ENCODE measurements around the gene SLC27A2.
A peak's percentile ranks its signal among the peaks of the same experiment; 100 is the strongest.
"Not testable (repeated sequence)": the region's sequence is repeated elsewhere in the genome, so short reads cannot be mapped to it uniquely, and the experiment has no call there.

SLC27A2 gene

DNA sequence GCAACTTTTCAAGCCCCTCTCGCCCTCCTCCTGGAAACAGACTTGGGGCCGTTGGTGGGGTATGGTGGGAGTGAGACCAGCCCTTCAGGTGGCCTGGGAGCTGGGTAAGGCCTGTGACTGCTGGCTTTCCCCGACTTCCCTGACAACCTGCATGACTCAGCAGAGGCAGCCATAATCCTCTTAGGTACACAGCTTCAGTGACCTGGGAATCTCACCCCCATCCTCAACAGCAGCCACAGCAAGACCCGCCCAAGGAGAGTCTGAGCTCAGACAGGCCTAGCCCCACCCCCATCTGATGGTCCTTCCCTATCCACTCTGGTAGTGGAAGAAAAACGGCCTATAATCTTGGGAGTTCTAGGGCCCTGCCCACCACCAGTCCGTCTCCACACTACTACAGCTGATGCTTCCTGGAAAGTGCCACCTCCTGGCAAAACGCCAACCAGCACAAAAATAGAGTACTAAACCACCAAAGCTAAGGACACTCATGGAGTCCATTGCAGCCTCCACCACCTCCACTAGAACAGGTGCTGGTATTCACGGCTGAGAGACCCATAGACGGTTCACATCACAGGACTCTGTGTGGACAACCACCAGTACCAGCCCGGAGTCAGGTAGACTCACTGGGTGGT lies 13.1 kb upstream of the SLC27A2 start:
- no peak overlapping the region for H3K27ac Mint-ChIP-seq
- H3K4me3 Mint-ChIP-seq = no peak overlapping the region
- peaks cover 5% of the 10 kb centered on the region for H3K9me3 Mint-ChIP-seq
- H3K4me1 Mint-ChIP-seq = no peaks in the 10 kb centered on the region
- CTCF ChIA-PET = interaction anchor here (0.6 kb wide), 1 partner anchor 857 kb away, joined by 3 read pairs; no protein-coding TSS in a partner anchor
- H3K36me3 Mint-ChIP-seq = no peaks in the 10 kb centered on the region
- peaks cover 6% of the 10 kb centered on the region for H3K27me3 Mint-ChIP-seq
- no peak for DNase-seq

DNA sequence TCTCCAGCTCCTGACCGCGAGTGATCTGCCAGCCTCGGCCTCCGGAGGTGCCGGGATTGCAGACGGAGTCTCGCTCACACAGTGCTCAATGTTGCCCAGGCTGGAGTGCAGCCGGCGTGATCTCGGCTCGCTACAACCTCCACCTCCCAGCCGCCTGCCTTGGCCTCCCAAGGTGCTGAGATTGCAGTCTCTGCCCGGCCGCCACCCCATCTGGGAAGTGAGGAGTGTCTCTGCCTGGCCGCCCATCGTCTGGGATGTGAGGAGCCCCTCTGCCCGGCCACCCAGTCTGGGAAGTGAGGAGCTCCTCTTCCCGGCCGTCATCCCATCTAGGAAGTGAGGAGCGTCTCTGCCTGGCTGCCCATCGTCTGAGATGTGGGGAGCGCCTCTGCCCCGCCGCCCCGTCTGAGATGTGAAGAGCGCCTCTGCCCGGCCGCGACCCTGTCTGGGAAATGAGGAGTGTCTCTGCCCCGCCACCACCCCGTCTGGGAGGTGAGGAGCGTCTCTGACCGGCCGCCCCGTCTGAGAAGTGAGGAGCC lies 9.6 kb upstream of the SLC27A2 start:
- H3K36me3 Mint-ChIP-seq, H3K9me3 Mint-ChIP-seq, H3K4me3 Mint-ChIP-seq, H3K27ac Mint-ChIP-seq, CTCF ChIA-PET, H3K4me1 Mint-ChIP-seq, DNase-seq: not testable (repeated sequence)
- peaks cover 11% of the 10 kb centered on the region for H3K27me3 Mint-ChIP-seq

DNA sequence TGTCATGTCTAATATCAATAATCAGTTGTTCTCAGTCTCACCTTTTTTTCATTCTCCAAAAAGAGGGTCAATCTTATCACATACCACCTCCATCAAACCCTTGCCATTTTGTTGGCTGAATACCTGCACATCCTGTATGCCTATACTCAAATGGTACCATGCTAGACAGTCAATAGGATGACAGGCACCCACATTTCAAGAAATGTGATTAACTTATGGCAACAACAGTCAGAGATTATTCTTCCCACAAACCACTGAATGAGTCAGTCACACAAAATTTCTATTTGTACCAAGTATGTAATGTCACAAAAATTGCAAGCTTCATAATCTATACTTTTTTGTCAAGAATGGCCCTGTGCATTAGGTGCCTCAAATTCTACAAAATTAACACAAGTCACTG lies 5.1 kb upstream of the SLC27A2 start:
- Mint-ChIP-seq H3K27ac (no peak overlapping the region), H3K4me3 (no peak overlapping the region), H3K9me3 (peaks cover under 1% of the 10 kb centered on the region), H3K36me3 (no peaks in the 10 kb centered on the region), H3K4me1 (peaks cover 6% of the 10 kb centered on the region), H3K27me3 (peaks cover 18% of the 10 kb centered on the region)
- CTCF ChIA-PET = no interaction called here
- no peak for DNase-seq

DNA sequence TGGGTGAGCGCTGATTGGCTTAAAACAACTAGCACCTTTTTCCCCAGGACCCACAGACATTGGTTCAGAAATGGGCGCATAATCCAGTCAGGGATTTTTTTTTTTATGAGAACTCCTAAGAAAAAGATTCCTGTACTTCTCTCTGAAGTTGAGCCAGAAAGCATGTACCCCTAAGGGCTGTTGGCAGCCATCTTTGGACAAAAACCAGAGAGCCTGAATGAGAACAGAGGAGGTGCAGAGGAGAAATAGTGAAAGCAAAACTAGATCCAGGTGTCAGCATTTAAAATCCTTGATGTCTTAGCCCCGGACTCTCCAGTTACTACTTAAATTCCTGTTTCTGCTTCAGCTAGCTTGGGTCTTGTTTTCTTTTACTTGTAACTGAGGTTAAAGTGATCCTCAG lies 1.9 kb upstream of the SLC27A2 start:
- Mint-ChIP-seq H3K9me3 (no peaks in the 10 kb centered on the region), H3K4me1 (peaks cover 26% of the 10 kb centered on the region), H3K36me3 (no peaks in the 10 kb centered on the region), H3K27ac (no peak overlapping the region), H3K27me3 (peaks cover 20% of the 10 kb centered on the region), H3K4me3 (no peak overlapping the region)
- DNase-seq = no peak
- CTCF ChIA-PET = interaction anchor here (0.9 to 4.5 kb wide), 7 partner anchors 35 to 135 kb away, joined by 3 to 43 read pairs (median 3); partner anchors contain the start of gene ATP8B4

DNA sequence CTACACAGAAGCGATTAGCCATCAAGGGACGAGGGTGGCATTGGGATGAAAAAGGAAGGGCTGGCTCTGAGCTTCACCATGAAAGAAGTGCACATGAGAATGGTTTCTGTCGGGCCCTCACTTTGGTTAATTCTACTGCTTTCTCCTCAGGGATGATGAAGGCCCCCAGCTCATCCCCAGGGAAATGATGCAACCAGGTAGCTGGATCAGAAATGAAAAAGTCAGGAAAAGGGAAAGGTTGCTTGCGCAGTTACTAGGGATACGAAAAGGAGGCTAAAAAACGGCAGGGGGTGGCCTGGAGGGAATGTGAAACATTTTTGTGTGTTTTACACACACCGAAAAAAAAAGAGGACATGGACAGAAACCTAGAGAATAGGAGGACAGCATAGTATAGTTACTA lies 1.4 kb upstream of the SLC27A2 start:
- no peaks in the 10 kb centered on the region for H3K9me3 Mint-ChIP-seq
- no peak for DNase-seq
- peaks cover 26% of the 10 kb centered on the region for H3K4me1 Mint-ChIP-seq
- H3K36me3 Mint-ChIP-seq = no peaks in the 10 kb centered on the region
- CTCF ChIA-PET = interaction anchor here (0.6 to 4.5 kb wide), 9 partner anchors 29 to 304 kb away, joined by 3 to 43 read pairs (median 3); partner anchors contain the start of gene ATP8B4
- H3K4me3 Mint-ChIP-seq = no peak overlapping the region
- H3K27ac Mint-ChIP-seq = no peak overlapping the region
- peaks cover 20% of the 10 kb centered on the region for H3K27me3 Mint-ChIP-seq

DNA sequence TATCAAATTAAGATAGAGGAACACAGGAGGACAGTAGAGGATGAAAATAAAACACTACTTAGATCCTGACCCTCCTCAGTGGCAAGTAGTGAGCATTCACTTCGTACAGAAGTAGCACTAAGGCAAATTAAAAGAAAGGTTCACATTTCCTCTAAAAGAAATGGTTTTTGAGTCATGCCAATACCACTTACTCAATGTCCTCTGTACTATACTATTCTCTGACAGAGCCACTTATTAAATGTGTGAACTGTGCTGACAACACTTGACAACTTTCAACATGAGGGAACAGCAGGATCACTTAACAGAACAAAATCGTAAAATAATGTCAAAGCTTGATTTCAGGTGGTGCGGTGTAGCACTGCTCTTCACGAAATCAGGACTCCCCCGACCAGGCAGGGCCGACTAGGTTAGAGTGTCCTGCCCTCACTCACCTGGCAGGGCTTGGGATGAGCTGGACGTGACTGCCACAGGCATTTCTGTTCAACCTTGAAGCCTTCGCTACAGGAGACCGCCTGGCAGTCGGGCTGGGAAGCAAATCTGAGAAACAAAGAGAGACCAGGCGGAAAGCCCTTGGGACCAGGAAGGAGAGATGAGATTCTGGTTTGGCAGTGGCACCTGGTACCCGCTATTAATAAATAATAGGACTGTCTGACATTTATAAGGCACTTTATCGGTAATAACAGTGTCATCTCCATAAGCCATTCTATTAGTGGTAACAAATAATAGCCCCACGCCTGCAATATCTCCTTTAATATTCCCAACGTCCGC lies 611 bp upstream of the SLC27A2 start:
- peaks cover 26% of the 10 kb centered on the region for H3K4me1 Mint-ChIP-seq
- peak overlapping the region; percentile 92 for H3K4me3 Mint-ChIP-seq
- CTCF ChIA-PET = interaction anchor here (0.6 to 4.5 kb wide), 13 partner anchors 30 to 305 kb away, joined by 3 to 43 read pairs (median 4); no protein-coding TSS in a partner anchor
- H3K9me3 Mint-ChIP-seq = no peaks in the 10 kb centered on the region
- H3K27me3 Mint-ChIP-seq = peaks cover 20% of the 10 kb centered on the region
- H3K36me3 Mint-ChIP-seq = no peaks in the 10 kb centered on the region
- no peak overlapping the region for H3K27ac Mint-ChIP-seq
- DNase-seq = no peak

DNA sequence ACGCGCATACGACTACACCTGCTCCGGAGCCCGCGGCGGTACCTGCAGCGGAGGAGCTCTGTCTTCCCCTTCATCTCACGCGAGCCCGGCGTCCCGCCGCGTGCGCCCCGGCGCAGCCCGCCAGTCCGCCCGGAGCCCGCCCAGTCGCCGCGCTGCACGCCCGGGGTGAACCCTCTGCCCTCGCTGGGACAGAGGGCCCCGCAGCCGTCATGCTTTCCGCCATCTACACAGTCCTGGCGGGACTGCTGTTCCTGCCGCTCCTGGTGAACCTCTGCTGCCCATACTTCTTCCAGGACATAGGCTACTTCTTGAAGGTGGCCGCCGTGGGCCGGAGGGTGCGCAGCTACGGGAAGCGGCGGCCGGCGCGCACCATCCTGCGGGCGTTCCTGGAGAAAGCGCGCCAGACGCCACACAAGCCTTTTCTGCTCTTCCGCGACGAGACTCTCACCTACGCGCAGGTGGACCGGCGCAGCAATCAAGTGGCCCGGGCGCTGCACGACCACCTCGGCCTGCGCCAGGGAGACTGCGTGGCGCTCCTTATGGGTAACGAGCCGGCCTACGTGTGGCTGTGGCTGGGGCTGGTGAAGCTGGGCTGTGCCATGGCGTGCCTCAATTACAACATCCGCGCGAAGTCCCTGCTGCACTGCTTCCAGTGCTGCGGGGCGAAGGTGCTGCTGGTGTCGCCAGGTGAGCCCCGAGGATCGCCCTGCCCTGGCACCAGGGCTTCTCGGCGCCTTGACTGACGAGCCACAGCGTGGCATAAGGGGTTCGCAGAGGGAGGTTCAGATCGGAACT lies 420 bp downstream of the SLC27A2 start:
- Mint-ChIP-seq H3K9me3 (no peaks in the 10 kb centered on the region), H3K4me1 (peaks cover 26% of the 10 kb centered on the region), H3K27me3 (peaks cover 20% of the 10 kb centered on the region), H3K36me3 (no peaks in the 10 kb centered on the region), H3K27ac (peak overlapping the region; percentile 83), H3K4me3 (peak overlapping the region; percentile 92)
- CTCF ChIA-PET = interaction anchor here (0.6 to 4.5 kb wide), 13 partner anchors 37 to 173 kb away, joined by 3 to 43 read pairs (median 6); partner anchors contain the start of gene GABPB1
- DNase-seq = peak; percentile 72

DNA sequence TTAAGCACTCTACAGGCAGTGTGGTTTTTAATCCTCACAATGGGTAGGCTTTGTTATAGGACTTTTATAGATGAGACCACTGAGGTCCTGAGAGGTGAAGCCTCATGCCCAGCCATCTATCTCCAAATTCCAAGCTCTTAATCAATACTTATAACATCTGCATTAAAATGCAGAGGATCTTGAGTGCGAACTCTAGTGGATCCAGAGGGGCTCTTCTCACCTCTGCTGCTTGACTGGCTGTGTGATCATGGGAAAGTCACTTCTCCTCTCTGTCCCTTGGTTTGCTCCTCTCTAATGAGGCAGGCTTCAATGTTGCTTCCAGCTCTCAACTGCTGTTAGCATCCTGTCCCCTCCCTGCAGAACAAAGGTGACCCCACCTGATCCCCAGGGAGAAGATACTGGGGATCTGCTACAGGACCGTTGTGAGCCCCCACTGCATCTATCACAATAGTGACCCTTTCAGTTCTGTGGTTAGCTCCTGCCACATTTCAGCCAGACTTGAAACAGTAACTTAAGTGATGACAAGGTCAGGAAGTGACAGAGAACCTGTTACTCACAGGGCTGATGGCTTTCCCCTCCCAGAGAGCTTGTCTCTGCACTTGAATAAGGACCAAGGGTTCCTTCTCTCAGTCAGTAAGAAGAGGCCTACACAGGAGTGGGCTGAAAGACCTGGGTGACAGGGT lies 1.3 kb downstream of the SLC27A2 start:
- peaks cover 14% of the 10 kb centered on the region for H3K27me3 Mint-ChIP-seq
- H3K27ac Mint-ChIP-seq = peak overlapping the region; percentile 83
- CTCF ChIA-PET = interaction anchor here (0.6 to 4.5 kb wide), 16 partner anchors 9 to 172 kb away, joined by 3 to 43 read pairs (median 5); partner anchors contain the start of gene GABPB1
- peaks cover 26% of the 10 kb centered on the region for H3K4me1 Mint-ChIP-seq
- H3K9me3 Mint-ChIP-seq = no peaks in the 10 kb centered on the region
- DNase-seq = peak; percentile 27
- peak overlapping the region; percentile 92 for H3K4me3 Mint-ChIP-seq
- peaks cover 1% of the 10 kb centered on the region for H3K36me3 Mint-ChIP-seq

DNA sequence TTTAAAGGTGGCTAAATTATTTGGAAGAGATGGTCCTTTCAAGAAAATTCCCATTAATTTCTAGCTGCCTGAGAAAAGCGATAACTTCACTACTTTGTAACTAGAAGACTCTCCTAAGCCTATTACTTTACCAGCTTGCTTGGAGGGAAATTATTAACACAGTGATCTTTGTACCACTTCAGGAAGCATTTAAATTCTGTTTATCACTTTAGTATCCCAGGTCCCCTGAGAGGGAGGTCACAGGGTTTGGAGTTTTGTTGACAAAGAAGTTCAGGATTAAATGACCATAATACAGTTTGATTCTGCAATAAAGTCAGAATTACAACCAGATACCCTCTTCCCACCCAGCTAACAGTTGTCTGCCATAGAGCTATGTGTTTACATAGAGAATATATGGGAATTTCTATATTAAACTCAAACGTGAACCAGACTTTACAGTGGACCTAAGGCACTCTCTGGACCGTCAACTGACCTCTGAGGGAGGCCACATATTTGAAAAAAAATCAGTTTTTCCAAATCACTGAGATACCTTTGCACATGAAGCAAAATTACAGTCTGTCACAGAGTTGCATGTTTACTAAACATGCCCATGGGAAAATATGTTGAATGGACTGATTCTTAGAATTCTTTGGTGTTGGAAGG lies 3.0 kb downstream of the SLC27A2 start:
- Mint-ChIP-seq H3K27me3 (peaks cover 14% of the 10 kb centered on the region), H3K4me3 (no peak overlapping the region), H3K9me3 (no peaks in the 10 kb centered on the region), H3K4me1 (peaks cover 26% of the 10 kb centered on the region), H3K36me3 (peaks cover 1% of the 10 kb centered on the region), H3K27ac (no peak overlapping the region)
- CTCF ChIA-PET = interaction anchor here (0.6 to 3.7 kb wide), 7 partner anchors 10 to 131 kb away, joined by 3 to 23 read pairs (median 4); no protein-coding TSS in a partner anchor
- DNase-seq = no peak

DNA sequence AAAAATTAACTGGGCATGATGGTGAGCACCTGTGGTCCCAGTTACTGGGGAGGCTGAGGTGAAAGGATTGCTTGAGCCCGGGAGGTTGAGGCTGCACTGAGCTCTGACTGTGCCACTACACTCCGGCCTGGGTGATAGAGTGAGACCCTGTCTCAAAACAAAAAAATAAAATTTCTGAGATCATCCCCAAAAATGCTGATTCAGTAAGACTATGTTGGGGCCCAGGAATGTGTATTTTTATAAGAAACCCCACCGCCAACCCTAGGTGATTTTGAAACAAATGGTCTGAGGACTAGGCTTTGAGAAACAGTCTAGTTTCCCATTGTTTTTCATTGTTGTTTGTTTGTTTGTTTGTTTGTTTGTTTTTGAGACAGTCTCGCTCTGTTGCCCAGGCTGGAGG lies 4.1 kb downstream of the SLC27A2 start:
- no peak overlapping the region for H3K4me3 Mint-ChIP-seq
- peaks cover 20% of the 10 kb centered on the region for H3K4me1 Mint-ChIP-seq
- CTCF ChIA-PET = interaction anchor here (0.8 to 1.7 kb wide), 3 partner anchors 9 to 130 kb away, joined by 3 to 4 read pairs (median 3); no protein-coding TSS in a partner anchor
- H3K36me3 Mint-ChIP-seq = peaks cover 1% of the 10 kb centered on the region
- no peaks in the 10 kb centered on the region for H3K9me3 Mint-ChIP-seq
- no peak for DNase-seq
- peaks cover 7% of the 10 kb centered on the region for H3K27me3 Mint-ChIP-seq
- no peak overlapping the region for H3K27ac Mint-ChIP-seq

DNA sequence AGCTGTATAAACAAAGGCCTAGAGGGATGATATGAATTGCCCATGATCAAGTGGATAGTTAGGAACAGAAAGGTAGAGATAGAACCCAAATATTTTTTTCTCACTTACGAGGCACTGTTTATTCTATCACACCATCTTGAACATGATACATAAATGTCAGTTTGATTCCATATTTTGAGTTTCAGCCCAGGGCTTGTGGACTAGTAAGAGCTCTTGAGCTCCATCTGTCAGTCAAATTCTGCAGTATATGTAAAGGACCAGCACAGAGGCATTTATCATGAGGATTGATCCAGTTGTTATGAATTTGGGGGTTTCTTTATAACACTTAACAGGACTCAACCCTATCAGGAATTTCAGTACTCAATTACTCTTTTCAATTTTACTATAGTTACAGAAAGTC lies 4.8 kb downstream of the SLC27A2 start:
- Mint-ChIP-seq H3K27ac (no peak overlapping the region), H3K27me3 (peaks cover 7% of the 10 kb centered on the region), H3K9me3 (no peaks in the 10 kb centered on the region), H3K36me3 (peaks cover 1% of the 10 kb centered on the region), H3K4me3 (no peak overlapping the region), H3K4me1 (peaks cover 20% of the 10 kb centered on the region)
- CTCF ChIA-PET = interaction anchor here (0.8 to 1.3 kb wide), 4 partner anchors 36 to 129 kb away, joined by 3 to 4 read pairs (median 3); no protein-coding TSS in a partner anchor
- no peak for DNase-seq

DNA sequence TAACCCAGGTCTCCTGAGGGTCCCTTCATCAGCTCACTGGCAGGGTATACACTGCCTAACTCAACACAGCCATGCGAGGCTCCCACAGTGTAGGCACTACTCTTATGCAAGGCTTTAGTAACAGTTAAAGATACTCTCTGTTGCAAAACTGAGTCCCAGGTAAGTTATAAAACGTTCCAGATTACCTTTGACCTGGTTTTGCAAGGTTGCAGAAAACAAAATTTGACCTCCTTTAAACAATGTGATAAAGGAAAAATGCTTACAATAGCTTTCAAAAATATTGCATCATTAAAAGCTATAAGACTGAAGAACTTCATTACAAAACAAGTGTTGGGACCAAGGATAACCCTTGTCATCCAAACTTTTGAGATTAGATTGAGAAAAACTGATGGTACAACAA lies 5.5 kb downstream of the SLC27A2 start:
- H3K4me3 Mint-ChIP-seq = no peak overlapping the region
- no peaks in the 10 kb centered on the region for H3K9me3 Mint-ChIP-seq
- CTCF ChIA-PET = interaction anchor here (1.2 to 1.3 kb wide), 2 partner anchors 36 to 73 kb away, joined by 3 to 4 read pairs; no protein-coding TSS in a partner anchor
- no peak for DNase-seq
- H3K27me3 Mint-ChIP-seq = peaks cover 4% of the 10 kb centered on the region
- H3K36me3 Mint-ChIP-seq = peaks cover 1% of the 10 kb centered on the region
- no peak overlapping the region for H3K27ac Mint-ChIP-seq
- H3K4me1 Mint-ChIP-seq = peaks cover 18% of the 10 kb centered on the region

DNA sequence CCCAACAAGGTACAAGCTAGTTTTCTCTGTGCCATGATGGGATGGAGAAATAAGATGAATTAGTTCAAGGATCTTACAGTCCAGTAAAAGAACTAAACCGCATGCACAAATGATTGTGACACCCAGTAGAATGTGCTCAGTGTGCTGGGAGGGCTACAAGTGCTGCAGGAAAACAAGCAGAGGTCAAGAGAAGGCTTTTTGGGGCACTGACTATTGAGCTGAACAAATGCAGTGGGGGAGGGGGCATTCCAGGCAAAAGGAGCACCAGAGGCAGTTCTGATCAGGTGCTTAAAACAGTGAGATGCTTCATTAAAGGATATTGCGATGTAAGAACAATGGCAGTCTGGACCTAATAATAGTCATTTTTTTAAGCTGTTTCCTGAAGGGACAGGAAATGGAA lies 6.0 kb downstream of the SLC27A2 start:
- CTCF ChIA-PET = no interaction called here
- DNase-seq = no peak
- no peak overlapping the region for H3K4me3 Mint-ChIP-seq
- peaks cover 4% of the 10 kb centered on the region for H3K36me3 Mint-ChIP-seq
- H3K27me3 Mint-ChIP-seq = no peaks in the 10 kb centered on the region
- H3K4me1 Mint-ChIP-seq = peaks cover 13% of the 10 kb centered on the region
- H3K27ac Mint-ChIP-seq = no peak overlapping the region
- no peaks in the 10 kb centered on the region for H3K9me3 Mint-ChIP-seq

Measured in activated naive CD4-positive, alpha-beta T cell treated with anti-CD3 and anti-CD28 coated beads, Interleukin-2, amount 10 ng/mL, durations not matched to agents 7 days and 5 days (primary cell).